HepG2 (cell line): ENCODE measurements around the gene CIBAR2. TPM values are rescaled to one million over a fixed set of nuclear protein-coding genes. Genes with fewer than 3 reads are reported as not detected.

ENCODE experiments used
- AGO2 ChIP-seq: fragments of 200-400 bp; formaldehyde crosslinking; optimal IDR thresholded peaks from 2 replicates; pipeline ENCODE3; 2017; ENCODE audit warnings: mild to moderate bottlenecking, low read depth, low read length, moderate library complexity
- CCAR2 ChIP-seq: fragments of 200-400 bp; formaldehyde crosslinking; optimal IDR thresholded peaks from 2 replicates; pipeline ENCODE3; 2018; ENCODE audit warnings: low read depth, mild to moderate bottlenecking, low read length, moderate library complexity
- CCDC6 ChIP-seq: sonication (generic); formaldehyde crosslinking; IDR thresholded peaks from 2 replicates; pipeline ENCODE4 v1.8.1; 2022; ENCODE audit warnings: mild to moderate bottlenecking, missing genetic modification reagents, moderate library complexity
- GABPB1 ChIP-seq: IDR thresholded peaks from 2 replicates; pipeline ENCODE4 v1.6.1; 2016; ENCODE audit warnings: mild to moderate bottlenecking, missing genetic modification reagents, moderate library complexity, missing compliant biosample characterization
- GATAD1 ChIP-seq: IDR thresholded peaks from 2 replicates; pipeline ENCODE4 v1.6.1; 2016; ENCODE audit warnings: missing genetic modification reagents, missing compliant biosample characterization
- GLI4 ChIP-seq: sonication (generic); formaldehyde crosslinking; IDR thresholded peaks from 2 replicates; pipeline ENCODE4 v1.5.1; 2020; ENCODE audit warnings: missing genetic modification reagents, mild to moderate bottlenecking, moderate library complexity, borderline replicate concordance
- KDM2A ChIP-seq: sonication (generic); formaldehyde crosslinking; IDR thresholded peaks from 2 replicates; pipeline ENCODE4 v1.4.0; 2020; ENCODE audit warnings: low read depth, missing genetic modification reagents, borderline replicate concordance
- MED8 ChIP-seq: sonication (generic); formaldehyde crosslinking; IDR thresholded peaks from 2 replicates; pipeline ENCODE4 v1.8.1; 2023; ENCODE audit warnings: mild to moderate bottlenecking, missing genetic modification reagents; ENCODE audit not compliant: insufficient replicate concordance
- MYC ChIP-seq: sonication (generic); formaldehyde crosslinking; IDR thresholded peaks from 2 replicates; pipeline ENCODE4 v1.9.0; 2021; ENCODE audit warnings: missing genetic modification reagents, borderline replicate concordance
- NFATC3 ChIP-seq: sonication (generic); formaldehyde crosslinking; IDR thresholded peaks from 2 replicates; pipeline ENCODE4 v1.5.1; 2020; ENCODE audit warnings: mild to moderate bottlenecking, missing genetic modification reagents
- RELA ChIP-seq: sonication (generic); formaldehyde crosslinking; IDR thresholded peaks from 2 replicates; pipeline ENCODE4 v1.4.0; 2020; ENCODE audit warnings: missing genetic modification reagents
- SMYD3 ChIP-seq: sonication (generic); formaldehyde crosslinking; IDR thresholded peaks from 2 replicates; pipeline ENCODE4 v1.8.1; 2023; ENCODE audit warnings: mild to moderate bottlenecking, missing genetic modification reagents
- ZNF3 ChIP-seq: IDR thresholded peaks from 2 replicates; pipeline ENCODE4 v1.7.0; 2017; ENCODE audit warnings: inconsistent platforms
- ZNF335 ChIP-seq: sonication (generic); formaldehyde crosslinking; IDR thresholded peaks from 2 replicates; pipeline ENCODE4 v1.4.0; 2020; ENCODE audit warnings: missing genetic modification reagents
- ZNF558 ChIP-seq: sonication (generic); formaldehyde crosslinking; IDR thresholded peaks from 2 replicates; pipeline ENCODE4 v1.9.0; 2022; ENCODE audit warnings: mild to moderate bottlenecking, missing genetic modification reagents, borderline replicate concordance
- ZNF570 ChIP-seq: sonication (generic); formaldehyde crosslinking; IDR thresholded peaks from 2 replicates; pipeline ENCODE4 v1.4.0; 2020; ENCODE audit warnings: mild to moderate bottlenecking, missing genetic modification reagents, borderline replicate concordance
- ZNF607 ChIP-seq: sonication (generic); formaldehyde crosslinking; IDR thresholded peaks from 2 replicates; pipeline ENCODE4 v1.5.1; 2020; ENCODE audit warnings: missing genetic modification reagents, mild to moderate bottlenecking, borderline replicate concordance
- ZNF644 ChIP-seq: IDR thresholded peaks from 2 replicates; pipeline ENCODE4 v1.6.1; 2016; ENCODE audit warnings: low read depth
- polyA plus RNA-seq, 8 experiments: library from polyadenylated mRNA; depleted of rRNA in 3 of 8; stranded (reverse) in 7 of 8; unstranded in 1 of 8; fragments of >200 nt; fragmentation: Illumina TruSeq in 4 of 8; extraction: Trizol in 4 of 8; gene quantifications; 2 replicates each; pipeline versions ENCODE4 v1.2.1 to v1.2.3, GENCODE V29; 2011 to 2016; ENCODE audit warnings: low read depth in 4 of 8, missing spikeins in 1 of 8, mixed read lengths in 1 of 8; ENCODE audit not compliant: insufficient read depth in 1 of 8
- total RNA-seq, 5 experiments: library from RNA; depleted of rRNA; stranded (reverse); fragments of >200 nt; fragmentation: Illumina TruSeq; extraction: Trizol; gene quantifications; 2 replicates each; pipeline ENCODE4 v1.2.3, GENCODE V29; 2016; ENCODE audit warnings: low read depth in 1 of 5
- TF ChIP-seq, protein P1 (sequence below): fragments of 450-650 bp; IDR thresholded peaks from 2 replicates; pipeline ENCODE4 v1.6.1; 2017
- TF ChIP-seq, protein P2 (sequence below): sonication (generic); formaldehyde crosslinking; conservative IDR thresholded peaks from 2 replicates; pipeline ENCODE4 v1.8.0; 2022; ENCODE audit warnings: low read depth, missing genetic modification reagents
- TF ChIP-seq, protein P3 (sequence below): IDR thresholded peaks from 2 replicates; pipeline ENCODE4 v1.6.1; 2018; ENCODE audit warnings: missing genetic modification reagents, mild to moderate bottlenecking, missing compliant biosample characterization
- TF ChIP-seq, protein P4 (sequence below): sonication (generic); formaldehyde crosslinking; IDR thresholded peaks from 2 replicates; pipeline ENCODE4 v1.4.0; 2020; ENCODE audit warnings: missing genetic modification reagents
- TF ChIP-seq, protein P5 (sequence below): IDR thresholded peaks from 2 replicates; pipeline ENCODE4 v1.6.1; 2012; ENCODE audit warnings: low read depth, low read length, improper control_type of control experiment

CIBAR2 gene
- total and polyA plus RNA-seq, 2 of the 13 experiments (the other 11 are each of a cell fraction or from before 2014, with no cell fraction given): not detected

DNA sequence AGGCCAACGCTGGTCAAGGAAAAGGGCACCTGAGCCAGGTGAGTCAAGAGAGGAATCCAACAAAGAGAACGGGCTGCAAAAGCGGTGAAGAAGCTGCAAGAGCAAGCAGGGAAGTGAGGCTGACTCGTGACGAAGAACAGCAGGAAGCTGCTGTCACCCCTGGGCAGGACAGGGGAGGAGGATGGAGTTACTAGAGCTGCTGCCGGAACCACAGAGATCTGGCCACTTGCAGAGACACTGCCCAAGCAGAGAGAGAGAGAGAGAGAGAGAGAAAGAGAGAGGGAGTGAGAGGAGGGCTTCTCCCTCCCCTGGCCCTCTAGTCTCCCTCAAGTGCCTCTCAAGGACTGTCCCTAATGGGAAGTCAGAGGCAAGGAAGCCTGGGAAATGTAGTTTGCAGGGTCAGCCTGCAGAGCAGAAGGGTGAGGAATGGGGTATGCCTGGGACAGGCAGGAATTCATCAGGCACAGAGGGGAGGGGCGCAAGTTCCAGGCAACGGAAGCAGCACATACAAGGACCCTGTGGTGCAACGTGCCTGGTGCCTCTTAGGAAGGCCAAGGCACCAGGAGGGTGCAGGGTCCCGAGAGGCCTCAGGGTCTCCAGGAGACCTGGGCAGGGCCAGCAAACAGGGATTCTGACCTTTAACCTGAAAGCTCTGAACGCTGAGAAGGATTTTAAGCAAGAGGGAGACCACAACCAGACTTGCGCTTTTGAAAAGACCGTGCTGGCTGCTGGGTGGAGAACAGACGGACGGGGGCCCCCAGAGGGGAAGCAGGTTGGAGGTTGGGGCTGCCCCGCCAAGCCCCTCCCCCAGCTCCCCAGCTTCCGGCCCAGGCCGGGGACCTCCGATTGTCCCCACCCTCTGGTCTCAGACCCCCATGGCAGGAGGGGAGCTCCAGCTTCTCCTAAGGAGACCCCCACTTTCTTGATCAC is 45.8 kb upstream of the CIBAR2 start (continued):
- TF ChIP-seq, protein P1, sequence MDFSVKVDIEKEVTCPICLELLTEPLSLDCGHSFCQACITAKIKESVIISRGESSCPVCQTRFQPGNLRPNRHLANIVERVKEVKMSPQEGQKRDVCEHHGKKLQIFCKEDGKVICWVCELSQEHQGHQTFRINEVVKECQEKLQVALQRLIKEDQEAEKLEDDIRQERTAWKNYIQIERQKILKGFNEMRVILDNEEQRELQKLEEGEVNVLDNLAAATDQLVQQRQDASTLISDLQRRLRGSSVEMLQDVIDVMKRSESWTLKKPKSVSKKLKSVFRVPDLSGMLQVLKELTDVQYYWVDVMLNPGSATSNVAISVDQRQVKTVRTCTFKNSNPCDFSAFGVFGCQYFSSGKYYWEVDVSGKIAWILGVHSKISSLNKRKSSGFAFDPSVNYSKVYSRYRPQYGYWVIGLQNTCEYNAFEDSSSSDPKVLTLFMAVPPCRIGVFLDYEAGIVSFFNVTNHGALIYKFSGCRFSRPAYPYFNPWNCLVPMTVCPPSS: no peak
- TF ChIP-seq, protein P2, sequence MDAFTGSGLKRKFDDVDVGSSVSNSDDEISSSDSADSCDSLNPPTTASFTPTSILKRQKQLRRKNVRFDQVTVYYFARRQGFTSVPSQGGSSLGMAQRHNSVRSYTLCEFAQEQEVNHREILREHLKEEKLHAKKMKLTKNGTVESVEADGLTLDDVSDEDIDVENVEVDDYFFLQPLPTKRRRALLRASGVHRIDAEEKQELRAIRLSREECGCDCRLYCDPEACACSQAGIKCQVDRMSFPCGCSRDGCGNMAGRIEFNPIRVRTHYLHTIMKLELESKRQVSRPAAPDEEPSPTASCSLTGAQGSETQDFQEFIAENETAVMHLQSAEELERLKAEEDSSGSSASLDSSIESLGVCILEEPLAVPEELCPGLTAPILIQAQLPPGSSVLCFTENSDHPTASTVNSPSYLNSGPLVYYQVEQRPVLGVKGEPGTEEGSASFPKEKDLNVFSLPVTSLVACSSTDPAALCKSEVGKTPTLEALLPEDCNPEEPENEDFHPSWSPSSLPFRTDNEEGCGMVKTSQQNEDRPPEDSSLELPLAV: no peak
- TF ChIP-seq CCDC6 (CRISPR knock-in tag): no peak
- TF ChIP-seq KDM2A (CRISPR knock-in tag): peak; percentile 66
- no peak for TF ChIP-seq GLI4 (CRISPR knock-in tag)
- 0 out of 2 replicates have a peak, but pooled peaks have one; percentile 29 for TF ChIP-seq ZNF644
- TF ChIP-seq MYC (CRISPR knock-in tag): peak; percentile 81; the same call in 1 of the 2 replicates
- no peak for TF ChIP-seq NFATC3 (CRISPR knock-in tag)
- no peak for TF ChIP-seq MED8
- TF ChIP-seq SMYD3 (CRISPR knock-in tag): 0 out of 2 replicates have a peak, but pooled peaks have one; percentile 51
- TF ChIP-seq, protein P3, sequence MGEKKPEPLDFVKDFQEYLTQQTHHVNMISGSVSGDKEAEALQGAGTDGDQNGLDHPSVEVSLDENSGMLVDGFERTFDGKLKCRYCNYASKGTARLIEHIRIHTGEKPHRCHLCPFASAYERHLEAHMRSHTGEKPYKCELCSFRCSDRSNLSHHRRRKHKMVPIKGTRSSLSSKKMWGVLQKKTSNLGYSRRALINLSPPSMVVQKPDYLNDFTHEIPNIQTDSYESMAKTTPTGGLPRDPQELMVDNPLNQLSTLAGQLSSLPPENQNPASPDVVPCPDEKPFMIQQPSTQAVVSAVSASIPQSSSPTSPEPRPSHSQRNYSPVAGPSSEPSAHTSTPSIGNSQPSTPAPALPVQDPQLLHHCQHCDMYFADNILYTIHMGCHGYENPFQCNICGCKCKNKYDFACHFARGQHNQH (CRISPR knock-in tag): peak; percentile 80; the same call in 1 of the 2 replicates
- TF ChIP-seq GABPB1 (CRISPR knock-in tag): peak; percentile 93
- TF ChIP-seq ZNF570 (CRISPR knock-in tag): no peak
- TF ChIP-seq ZNF335 (CRISPR knock-in tag): peak; percentile 87; the same call in 1 of the 2 replicates
- no peak for TF ChIP-seq AGO2
- TF ChIP-seq, protein P4, sequence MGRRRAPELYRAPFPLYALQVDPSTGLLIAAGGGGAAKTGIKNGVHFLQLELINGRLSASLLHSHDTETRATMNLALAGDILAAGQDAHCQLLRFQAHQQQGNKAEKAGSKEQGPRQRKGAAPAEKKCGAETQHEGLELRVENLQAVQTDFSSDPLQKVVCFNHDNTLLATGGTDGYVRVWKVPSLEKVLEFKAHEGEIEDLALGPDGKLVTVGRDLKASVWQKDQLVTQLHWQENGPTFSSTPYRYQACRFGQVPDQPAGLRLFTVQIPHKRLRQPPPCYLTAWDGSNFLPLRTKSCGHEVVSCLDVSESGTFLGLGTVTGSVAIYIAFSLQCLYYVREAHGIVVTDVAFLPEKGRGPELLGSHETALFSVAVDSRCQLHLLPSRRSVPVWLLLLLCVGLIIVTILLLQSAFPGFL (CRISPR knock-in tag): no peak
- TF ChIP-seq CCAR2: no peak
- TF ChIP-seq RELA (CRISPR knock-in tag): no peak
- TF ChIP-seq GATAD1: peak; percentile 47; the same call in 1 of the 2 replicates
- TF ChIP-seq, protein P5, sequence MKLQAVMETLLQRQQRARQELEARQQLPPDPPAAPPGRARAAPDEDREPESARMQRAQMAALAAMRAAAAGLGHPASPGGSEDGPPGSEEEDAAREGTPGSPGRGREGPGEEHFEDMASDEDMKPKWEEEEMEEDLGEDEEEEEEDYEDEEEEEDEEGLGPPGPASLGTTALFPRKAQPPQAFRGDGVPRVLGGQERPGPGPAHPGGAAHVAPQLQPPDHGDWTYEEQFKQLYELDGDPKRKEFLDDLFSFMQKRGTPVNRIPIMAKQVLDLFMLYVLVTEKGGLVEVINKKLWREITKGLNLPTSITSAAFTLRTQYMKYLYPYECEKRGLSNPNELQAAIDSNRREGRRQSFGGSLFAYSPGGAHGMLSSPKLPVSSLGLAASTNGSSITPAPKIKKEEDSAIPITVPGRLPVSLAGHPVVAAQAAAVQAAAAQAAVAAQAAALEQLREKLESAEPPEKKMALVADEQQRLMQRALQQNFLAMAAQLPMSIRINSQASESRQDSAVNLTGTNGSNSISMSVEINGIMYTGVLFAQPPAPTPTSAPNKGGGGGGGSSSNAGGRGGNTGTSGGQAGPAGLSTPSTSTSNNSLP: no peak
- TF ChIP-seq ZNF558 (CRISPR knock-in tag): no peak
- no peak for TF ChIP-seq ZNF3 (CRISPR knock-in tag)
- TF ChIP-seq ZNF607 (CRISPR knock-in tag): no peak
